KOPT-K1 (cell line): ENCODE data around the gene OVCH2.

ENCODE experiments used
- H3K27ac ChIP-seq: fragments of 200-600 bp; sonication (generic); 2 replicates; pipeline ENCODE4 v1.5.1; 2016; ENCODE audit warnings: antibody characterized with exemption, mild to moderate bottlenecking, low read depth, low read length; ENCODE audit not compliant: poor library complexity, severe bottlenecking
- H3K36me3 ChIP-seq: fragments of 200-600 bp; sonication (generic); 2 replicates; pipeline ENCODE4 v1.5.1; 2017; ENCODE audit warnings: antibody characterized with exemption, mild to moderate bottlenecking, low read length, moderate library complexity; ENCODE audit not compliant: insufficient read depth
- H3K9me3 ChIP-seq: fragments of 200-600 bp; sonication (generic); 2 replicates; pipeline ENCODE4 v1.5.1; 2017; ENCODE audit warnings: antibody characterized with exemption, low read length, mild to moderate bottlenecking; ENCODE audit not compliant: insufficient read depth, poor library complexity, severe bottlenecking

OVCH2 gene

DNA sequence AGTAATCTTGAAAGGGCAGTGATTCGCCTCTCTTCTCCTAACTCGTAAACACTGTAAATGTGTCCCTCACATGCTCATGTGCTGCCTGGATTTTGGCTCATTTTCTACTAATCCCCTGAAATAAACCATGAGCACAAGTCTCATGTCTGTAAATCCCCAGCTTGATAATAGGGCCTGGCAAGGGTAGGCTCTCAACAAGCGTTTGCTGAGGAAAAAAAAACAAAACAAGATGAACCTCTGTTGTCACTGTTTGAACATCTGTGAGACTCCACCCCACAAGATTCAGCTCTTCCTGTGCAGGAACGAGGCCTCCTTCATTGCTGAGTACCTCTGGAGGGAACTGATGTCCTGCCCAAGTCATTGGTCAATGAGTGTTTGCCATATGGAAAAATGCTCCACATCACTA, 28.5 kb downstream of the OVCH2 start:
- Histone ChIP-seq H3K27ac (no peak overlapping the region), H3K36me3 (no peaks in the 10 kb centered on the region), H3K9me3 (no peaks in the 10 kb centered on the region)

DNA sequence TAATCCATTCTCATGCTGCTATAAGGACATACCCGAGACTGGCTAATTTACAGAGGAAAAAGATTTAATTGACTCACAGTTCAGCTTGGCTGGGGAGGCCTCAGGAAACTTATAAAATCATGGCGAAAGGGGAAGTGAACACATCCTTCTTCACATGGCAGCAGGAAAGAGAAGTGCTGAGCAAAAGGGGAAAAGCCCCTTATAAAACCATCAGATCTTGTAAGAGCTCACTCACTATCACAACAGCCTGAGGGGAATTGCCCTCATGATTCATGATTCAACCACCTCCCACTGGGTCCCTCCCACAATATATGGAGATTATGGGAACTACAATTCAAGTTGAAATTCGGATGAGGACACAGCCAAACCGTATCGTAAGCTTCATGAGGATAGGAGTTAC, 29.2 kb downstream of the OVCH2 start:
- H3K27ac ChIP-seq = no peak overlapping the region
- H3K36me3 ChIP-seq = no peaks in the 10 kb centered on the region
- H3K9me3 ChIP-seq = no peaks in the 10 kb centered on the region

DNA sequence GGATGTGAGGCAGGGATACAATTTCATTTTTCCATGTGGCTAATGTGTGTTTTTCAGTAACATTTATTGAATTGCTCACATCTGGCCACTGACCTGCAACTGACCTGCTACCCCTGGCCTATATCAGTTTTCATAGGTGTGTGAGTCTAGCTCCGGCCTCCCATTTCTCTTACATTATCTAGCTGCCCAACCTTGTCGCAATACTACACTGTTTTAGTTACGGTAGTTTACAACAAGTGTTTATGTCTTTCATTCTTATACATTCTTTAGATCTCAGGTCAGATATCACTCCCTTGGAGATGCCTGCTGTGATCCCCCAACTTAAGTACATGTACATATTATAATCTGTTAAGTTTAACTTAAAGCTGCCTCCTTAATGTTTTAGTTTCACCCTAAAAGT, 30.6 kb downstream of the OVCH2 start:
- H3K36me3 ChIP-seq = no peaks in the 10 kb centered on the region
- no peak overlapping the region for H3K27ac ChIP-seq
- no peaks in the 10 kb centered on the region for H3K9me3 ChIP-seq

DNA sequence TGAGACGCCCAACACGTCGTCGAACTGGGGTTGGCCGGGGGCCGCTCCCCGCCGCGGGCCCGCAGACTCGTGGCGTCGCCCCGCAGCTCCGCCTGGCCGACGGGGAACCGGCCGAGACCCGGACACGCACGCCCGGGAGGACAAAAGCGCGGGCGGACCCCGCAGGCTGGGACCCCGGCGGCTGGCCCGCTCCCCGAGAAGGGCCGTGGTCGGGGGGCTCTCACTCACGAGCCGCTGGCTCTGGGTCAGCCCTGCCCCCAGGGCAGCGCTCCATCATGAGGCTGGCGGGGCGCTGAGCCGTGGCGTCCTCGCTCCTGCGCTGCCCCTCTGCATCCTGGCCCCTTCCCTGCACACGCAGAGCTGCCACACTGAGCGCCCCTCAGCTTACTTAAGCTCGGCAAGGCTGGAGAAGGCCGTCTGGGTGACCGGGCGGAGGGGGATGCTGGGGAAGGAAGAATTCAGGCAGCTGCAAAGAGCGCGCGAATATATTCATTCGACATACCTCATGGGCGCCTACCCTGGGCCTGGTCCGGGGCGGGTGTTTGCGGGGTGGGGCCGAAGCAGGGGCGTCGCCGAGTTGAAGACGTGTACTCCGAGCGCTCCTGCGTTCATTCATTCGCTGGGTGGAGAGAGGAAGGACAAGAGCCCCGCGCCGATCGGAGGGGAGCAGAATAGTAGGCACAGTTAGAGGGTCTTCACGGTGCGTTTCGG, 32.4 kb downstream of the OVCH2 start:
- Histone ChIP-seq H3K36me3 (no peaks in the 10 kb centered on the region), H3K27ac (no peak overlapping the region), H3K9me3 (no peaks in the 10 kb centered on the region)

DNA sequence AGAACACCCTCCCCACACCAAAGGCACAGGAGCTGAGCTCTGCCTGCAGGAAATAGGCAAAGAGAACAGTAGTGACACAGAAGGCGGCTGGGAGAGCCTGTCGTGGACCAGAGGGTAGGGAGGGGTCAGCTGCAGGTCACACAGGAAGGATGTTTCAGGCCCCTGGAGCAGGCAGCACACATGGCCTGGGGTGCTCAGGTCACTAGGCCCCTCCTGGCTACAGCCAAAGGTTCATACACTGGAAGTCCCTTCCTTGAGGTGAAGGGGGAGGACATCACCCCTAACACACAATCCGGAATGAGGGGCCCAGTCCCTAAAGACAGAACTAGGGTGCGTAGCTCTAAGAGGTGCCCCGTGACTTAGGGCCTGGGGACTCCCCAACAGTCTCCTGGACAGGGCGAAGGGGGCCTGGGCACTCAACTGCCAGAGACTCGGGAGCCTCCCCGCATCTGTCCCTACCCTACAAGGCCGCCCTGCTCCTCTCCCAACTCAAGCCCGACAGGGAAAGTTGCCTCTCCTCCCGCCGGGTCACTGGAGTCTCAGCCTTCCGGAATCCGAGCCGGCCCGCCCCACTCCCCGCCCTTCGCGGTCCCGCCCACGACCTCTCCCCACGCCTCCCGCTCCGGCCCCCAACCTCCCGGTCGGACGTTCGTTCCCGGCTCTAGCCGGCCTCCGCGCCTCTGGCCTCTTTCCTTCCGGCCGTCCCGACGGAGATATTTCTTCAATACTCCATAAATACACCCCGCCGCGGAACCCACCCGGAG, 33.1 kb downstream of the OVCH2 start, which contains the start of gene CYB5R2:
Gene CYB5R2 (minus strand): TSS at position 541 of the 764 bp plus-strand sequence. CDS start 675 bp downstream, outside the sequence.
- Histone ChIP-seq H3K27ac (no peak within 1 kb of the TSS), H3K9me3 (no peaks in the 10 kb centered on the region)

DNA sequence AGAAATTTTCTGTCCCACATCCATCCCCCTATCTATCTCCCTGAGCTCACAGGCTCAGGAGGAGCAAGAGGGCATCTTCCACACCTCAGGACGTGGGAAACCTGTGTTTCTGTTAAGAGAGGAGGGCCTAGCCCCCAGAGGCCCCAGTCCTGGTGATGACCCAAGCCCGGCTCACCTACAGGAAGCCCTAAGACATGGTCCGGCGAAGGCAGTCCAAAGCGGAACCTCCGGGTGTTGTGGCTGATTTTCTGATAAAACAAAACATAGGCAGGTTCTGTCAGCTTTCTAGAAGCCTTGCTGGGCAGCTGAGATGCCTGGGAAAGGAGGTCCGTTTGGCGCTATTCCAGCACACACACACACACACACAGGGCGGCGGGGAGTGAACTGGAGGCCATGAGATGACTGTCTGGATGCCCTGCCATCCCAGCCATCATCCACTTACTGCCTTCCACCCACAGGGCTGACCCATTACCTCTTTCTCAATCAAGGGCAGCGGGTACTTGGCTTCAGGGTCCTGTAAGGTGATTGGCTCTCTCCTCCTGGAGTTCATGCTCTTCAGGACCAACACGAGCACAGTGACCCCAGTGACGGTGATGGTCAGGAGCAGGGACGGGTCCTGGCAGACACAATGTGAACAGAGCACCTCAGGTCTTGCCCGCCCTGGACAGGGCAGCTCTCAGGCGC, 33.9 kb downstream of the OVCH2 start:
- Histone ChIP-seq H3K9me3 (no peaks in the 10 kb centered on the region), H3K27ac (no peak overlapping the region), H3K36me3 (no peaks in the 10 kb centered on the region)

More for the DNA sequence above, 33.1 kb downstream of the OVCH2 start, which contains the start of gene CYB5R2:
- H3K36me3 ChIP-seq = no peaks in the 10 kb centered on the region

DNA sequence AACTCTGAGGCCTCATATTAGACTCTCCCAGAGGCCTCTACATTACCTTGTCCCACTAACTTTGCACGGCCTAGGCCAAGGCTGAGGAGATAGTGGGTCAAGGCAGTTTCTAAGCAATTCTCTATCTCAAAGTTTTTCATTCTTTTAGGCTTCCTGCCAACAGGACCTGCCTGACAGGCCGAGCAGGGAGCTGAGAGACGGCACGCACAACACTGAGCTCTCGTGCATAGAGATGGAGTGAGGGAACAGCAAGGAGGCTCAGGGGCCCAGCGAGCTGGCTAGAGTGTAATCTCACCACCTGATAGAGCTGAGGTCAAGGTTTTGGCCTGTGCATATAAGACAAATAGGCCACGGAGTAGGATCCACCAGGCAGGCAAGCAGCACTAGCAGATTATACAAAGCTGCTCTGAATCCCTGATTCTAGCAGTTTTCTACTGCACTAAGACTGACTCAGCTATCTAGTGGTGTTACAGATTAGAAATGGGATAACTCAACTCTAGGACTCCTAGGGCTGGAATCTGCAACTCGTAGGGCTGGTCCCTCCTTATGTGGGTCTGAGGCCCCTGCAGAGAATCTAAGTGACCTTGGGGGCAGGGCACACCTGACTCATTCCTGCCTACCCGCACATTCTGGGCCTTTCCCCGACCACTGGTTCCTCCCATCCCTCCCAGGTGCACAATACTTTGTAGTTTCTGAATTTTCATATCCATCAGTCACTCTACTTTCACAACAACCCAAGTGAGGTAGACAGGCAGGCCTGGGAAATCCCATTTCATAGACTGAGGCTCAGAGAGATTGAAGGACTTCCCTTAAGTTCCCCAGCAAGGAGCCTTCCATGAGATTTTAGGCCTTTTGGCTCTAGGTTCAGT, 34.7 kb downstream of the OVCH2 start:
- Histone ChIP-seq H3K27ac (no peak overlapping the region), H3K36me3 (no peaks in the 10 kb centered on the region), H3K9me3 (no peaks in the 10 kb centered on the region)

DNA sequence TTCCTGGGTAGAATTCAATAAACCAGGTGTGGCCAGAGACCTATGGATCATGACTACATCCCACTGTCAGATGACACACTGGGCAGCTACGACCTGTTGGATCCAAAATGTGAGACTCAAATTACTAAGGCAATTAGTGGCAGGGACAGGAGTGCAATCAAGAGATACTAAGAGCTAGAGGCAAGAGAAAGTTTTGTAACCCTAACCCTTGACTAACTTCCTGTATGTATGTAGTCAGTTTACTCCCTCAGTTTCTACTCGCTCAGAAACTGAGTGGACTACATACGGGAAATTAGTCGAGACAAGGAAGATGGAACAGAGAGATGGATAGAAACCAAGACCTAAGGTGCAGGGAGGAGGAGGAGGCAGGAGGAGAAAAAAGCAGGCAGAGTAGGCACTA, 35.6 kb downstream of the OVCH2 start:
- no peak overlapping the region for H3K27ac ChIP-seq
- H3K36me3 ChIP-seq = no peaks in the 10 kb centered on the region
- no peaks in the 10 kb centered on the region for H3K9me3 ChIP-seq

DNA sequence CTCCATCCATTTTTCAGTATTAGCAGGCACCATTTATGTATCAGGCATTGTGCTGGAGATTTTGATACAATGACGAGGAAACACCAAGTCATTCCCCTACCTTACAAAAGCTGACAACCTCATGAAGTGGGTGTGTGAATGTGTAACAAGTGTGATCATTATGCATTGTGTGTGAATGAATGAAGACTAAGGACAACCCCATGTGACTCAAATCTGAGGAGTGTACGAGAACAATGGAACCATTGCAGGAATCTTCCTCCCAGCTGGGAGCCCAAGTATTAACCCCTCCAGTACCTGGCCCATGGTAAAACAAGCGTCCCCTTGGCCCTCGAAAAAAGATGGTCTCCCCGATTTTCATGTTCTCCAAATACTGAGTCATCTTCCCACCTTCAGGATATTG, 37.4 kb downstream of the OVCH2 start:
- Histone ChIP-seq H3K9me3 (no peaks in the 10 kb centered on the region), H3K27ac (no peak overlapping the region), H3K36me3 (no peaks in the 10 kb centered on the region)

DNA sequence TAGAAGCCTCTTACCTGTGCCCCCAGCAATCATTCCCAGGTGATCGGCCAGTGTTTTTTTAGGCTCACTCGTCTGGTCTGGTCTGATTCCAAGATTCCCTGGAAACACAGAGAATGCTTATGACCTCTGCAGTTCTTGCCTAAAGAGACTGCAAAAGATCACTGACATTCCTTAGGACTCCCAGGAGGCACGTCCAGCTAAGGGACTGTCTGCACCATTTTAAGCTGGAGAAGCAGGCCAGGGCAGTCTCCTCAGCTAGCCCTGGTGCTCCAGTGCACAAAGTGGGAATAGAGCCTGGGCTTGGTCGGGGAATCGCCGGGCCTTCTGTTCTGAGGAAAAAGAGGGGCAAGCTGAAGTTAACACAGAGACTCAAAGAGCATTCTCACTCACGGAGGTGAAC, 37.8 kb downstream of the OVCH2 start:
- Histone ChIP-seq H3K9me3 (no peaks in the 10 kb centered on the region), H3K36me3 (no peaks in the 10 kb centered on the region), H3K27ac (no peak overlapping the region)

DNA sequence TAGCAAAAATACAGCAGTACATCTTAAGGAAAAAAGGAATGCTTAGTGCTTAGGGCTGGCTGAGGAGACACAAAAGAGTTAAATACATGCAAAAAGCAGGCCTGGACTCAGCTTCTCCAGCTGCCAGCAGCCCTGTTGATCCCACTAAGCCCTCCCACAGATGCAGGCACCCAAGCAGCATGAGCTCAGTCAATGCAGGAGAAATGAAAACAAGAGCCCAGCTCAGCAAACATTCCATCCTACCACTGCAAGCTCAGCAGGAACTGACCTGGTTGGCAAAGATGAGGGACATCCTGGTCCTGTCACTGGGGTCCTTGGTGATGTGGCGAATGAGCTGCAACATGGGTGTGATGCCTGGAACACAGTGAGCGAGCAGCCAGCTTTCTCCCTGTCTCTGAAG, 38.8 kb downstream of the OVCH2 start:
- Histone ChIP-seq H3K36me3 (no peaks in the 10 kb centered on the region), H3K9me3 (no peaks in the 10 kb centered on the region), H3K27ac (no peak overlapping the region)

DNA sequence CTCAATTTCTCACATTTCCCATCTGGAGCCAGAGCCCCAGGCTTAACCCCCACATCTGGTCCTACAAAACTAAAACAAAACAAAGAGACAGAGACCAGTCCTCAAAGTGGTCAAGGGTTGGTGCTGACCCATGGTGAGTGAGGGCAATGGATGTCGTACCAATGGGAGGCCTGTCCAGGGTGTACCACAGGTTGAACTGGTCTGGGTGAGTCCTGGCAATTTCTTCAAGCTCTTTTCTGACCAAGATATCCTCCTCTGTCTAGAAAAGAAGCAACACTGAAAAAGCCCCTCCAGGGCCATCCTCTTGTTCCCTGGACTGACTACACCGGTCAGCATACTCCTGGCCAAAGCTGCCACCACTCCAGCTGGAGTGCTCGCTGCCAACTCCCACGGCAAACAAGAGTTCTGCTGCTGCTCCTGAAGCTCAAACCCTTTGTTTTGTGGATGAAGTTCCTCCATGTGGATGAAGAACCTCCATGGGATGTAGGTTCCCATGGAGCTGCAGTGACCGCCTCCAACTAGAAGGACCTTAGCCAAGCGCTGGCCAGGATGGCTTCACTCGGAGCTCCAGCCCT, 39.9 kb downstream of the OVCH2 start:
- Histone ChIP-seq H3K36me3 (no peaks in the 10 kb centered on the region), H3K9me3 (no peaks in the 10 kb centered on the region), H3K27ac (no peak overlapping the region)

DNA sequence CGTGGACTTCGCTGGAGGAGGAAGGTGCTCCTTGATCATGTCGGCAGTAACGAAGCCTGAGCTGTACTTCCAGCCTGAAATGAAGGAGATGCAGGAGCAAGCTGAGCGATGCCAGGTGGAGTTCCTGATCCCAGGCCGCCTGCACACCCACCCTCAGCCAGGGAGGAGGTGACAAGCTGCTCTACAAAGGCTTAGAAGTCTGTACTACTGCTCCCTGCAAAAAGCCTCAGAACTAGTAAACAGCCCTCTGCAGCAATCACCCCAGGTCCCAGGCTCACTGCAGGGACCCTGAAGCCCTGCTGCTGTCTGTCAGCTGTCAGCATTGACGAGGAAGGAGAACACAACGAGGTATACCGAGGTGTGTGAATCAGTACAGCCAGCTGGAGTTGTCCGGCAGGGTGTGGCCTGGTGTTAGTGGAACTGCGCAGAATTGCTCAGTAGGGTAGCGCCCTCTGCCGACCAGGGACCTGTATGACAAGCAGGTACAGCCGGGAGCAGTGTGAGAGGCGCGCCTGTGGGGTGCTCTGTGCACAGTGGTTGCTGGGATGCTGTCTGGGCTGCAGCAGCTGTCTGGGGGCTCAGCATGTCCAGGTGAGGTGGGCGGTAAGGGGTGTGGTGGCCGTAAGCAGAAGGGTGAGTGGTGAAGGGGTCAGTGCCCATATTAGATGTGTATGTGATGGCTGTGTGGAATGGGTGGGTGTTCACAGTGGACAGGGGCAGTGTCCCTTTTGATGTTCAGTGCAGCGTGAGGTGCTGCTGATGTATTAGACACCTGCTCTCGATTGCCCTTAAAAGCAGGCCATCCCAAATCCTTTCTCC, 40.6 kb downstream of the OVCH2 start:
- Histone ChIP-seq H3K36me3 (no peaks in the 10 kb centered on the region), H3K9me3 (no peaks in the 10 kb centered on the region), H3K27ac (no peak overlapping the region)

DNA sequence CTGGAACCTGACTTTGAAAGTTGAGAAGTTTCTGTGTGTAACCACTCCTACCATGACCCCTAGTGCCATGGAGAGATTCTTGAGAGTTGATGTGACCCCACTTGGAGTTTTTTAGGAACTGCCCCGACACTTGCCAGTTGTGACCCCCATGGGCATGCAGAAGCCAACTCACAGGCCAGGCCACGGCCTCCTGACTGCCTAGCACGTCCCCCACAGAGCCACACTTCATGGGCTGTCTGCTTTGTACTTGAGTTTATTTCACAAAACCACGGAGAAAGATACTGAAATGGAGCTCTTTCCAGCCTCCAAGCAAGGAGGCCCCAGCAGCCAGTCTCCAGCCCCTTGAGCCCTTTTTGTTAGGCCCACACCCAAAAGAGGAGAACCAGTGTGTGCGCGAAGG, 41.4 kb downstream of the OVCH2 start:
- Histone ChIP-seq H3K27ac (no peak overlapping the region), H3K9me3 (no peaks in the 10 kb centered on the region), H3K36me3 (no peaks in the 10 kb centered on the region)
